ENCODE measurements around the gene MTUS2.

Gene MTUS2

GRCh38 chr13:29418026-29418425 is 597.9 kb downstream of the MTUS2 start:
- no peaks in the 10 kb centered on the region; the same call in 1 of the 2 replicates for H3K4me1 ChIP-seq (ENCODE audit: insufficient read depth, low read length)
- no peak overlapping the region for H3K27ac ChIP-seq (ENCODE audit: low read depth, low read length)
- H3K4me3 ChIP-seq (ENCODE audit: low read length), result no peak overlapping the region
- 72% methylated on average over 3 of the region's 3 CpGs for WGBS
- H3K9ac ChIP-seq (ENCODE audit: low read depth, low read length), result no peak overlapping the region
- H3K27me3 ChIP-seq (ENCODE audit: insufficient read depth, low read length), result no peaks in the 10 kb centered on the region
- no peaks in the 10 kb centered on the region for H3K36me3 ChIP-seq (ENCODE audit: insufficient read depth, low read length)
- H3K9me3 ChIP-seq (ENCODE audit: insufficient read depth, low read depth, low read length), result peaks cover 1% of the 10 kb centered on the region; the same call in 1 of the 2 replicates

- H3K9me3 ChIP-seq (ENCODE audit: insufficient read depth, low read depth, low read length), result no peaks in the 10 kb centered on the region
- H3K4me3 ChIP-seq (ENCODE audit: low read length), result no peak overlapping the region
- H3K9ac ChIP-seq (ENCODE audit: low read depth, low read length), result no peak overlapping the region
- no peaks in the 10 kb centered on the region for H3K36me3 ChIP-seq (ENCODE audit: insufficient read depth, low read length)
- no peaks in the 10 kb centered on the region; the same call in 1 of the 2 replicates for H3K4me1 ChIP-seq (ENCODE audit: insufficient read depth, low read length)
- H3K27me3 ChIP-seq (ENCODE audit: insufficient read depth, low read length), result no peaks in the 10 kb centered on the region
- H3K27ac ChIP-seq (ENCODE audit: low read depth, low read length), result no peak overlapping the region
- 96% methylated on average over 2 of the region's 3 CpGs for WGBS
Measured at GRCh38 chr13:29421118-29421517, 601.0 kb downstream of the MTUS2 start.

GRCh38 chr13:29422015-29422414 is 601.9 kb downstream of the MTUS2 start:
- Histone ChIP-seq H3K9me3 (ENCODE audit: insufficient read depth, low read depth, low read length) (no peaks in the 10 kb centered on the region), H3K27me3 (ENCODE audit: insufficient read depth, low read length) (peaks cover 2% of the 10 kb centered on the region; the same call in 1 of the 2 replicates), H3K36me3 (ENCODE audit: insufficient read depth, low read length) (no peaks in the 10 kb centered on the region), H3K4me1 (ENCODE audit: insufficient read depth, low read length) (no peaks in the 10 kb centered on the region; the same call in 1 of the 2 replicates), H3K4me3 (ENCODE audit: low read length) (no peak overlapping the region), H3K27ac (ENCODE audit: low read depth, low read length) (no peak overlapping the region), H3K9ac (ENCODE audit: low read depth, low read length) (no peak overlapping the region)
- 96% methylated on average over 5 of the region's 5 CpGs for WGBS

- Histone ChIP-seq H3K4me3 (ENCODE audit: low read length) (no peak overlapping the region), H3K9me3 (ENCODE audit: insufficient read depth, low read depth, low read length) (no peaks in the 10 kb centered on the region), H3K27me3 (ENCODE audit: insufficient read depth, low read length) (peaks cover 12% of the 10 kb centered on the region), H3K4me1 (ENCODE audit: insufficient read depth, low read length) (no peaks in the 10 kb centered on the region; the same call in 1 of the 2 replicates), H3K36me3 (ENCODE audit: insufficient read depth, low read length) (no peaks in the 10 kb centered on the region), H3K27ac (ENCODE audit: low read depth, low read length) (no peak overlapping the region), H3K9ac (ENCODE audit: low read depth, low read length) (no peak overlapping the region)
- WGBS, result 58% methylated on average over 1 of the region's 1 CpG
Measured at GRCh38 chr13:29423050-29423449, 602.9 kb downstream of the MTUS2 start.

GRCh38 chr13:29427937-29428309 is 607.8 kb downstream of the MTUS2 start:
- H3K4me1 ChIP-seq (ENCODE audit: insufficient read depth, low read length), result peaks cover 9% of the 10 kb centered on the region
- peaks cover 36% of the 10 kb centered on the region for H3K27me3 ChIP-seq (ENCODE audit: insufficient read depth, low read length)
- no peak overlapping the region for H3K9ac ChIP-seq (ENCODE audit: low read depth, low read length)
- H3K36me3 ChIP-seq (ENCODE audit: insufficient read depth, low read length), result no peaks in the 10 kb centered on the region
- 9% methylated on average over 2 of the region's 3 CpGs for WGBS
- H3K27ac ChIP-seq (ENCODE audit: low read depth, low read length), result no peak overlapping the region
- H3K9me3 ChIP-seq (ENCODE audit: insufficient read depth, low read depth, low read length), result no peaks in the 10 kb centered on the region
- peak overlapping the region; percentile 68 for H3K4me3 ChIP-seq (ENCODE audit: low read length)

GRCh38 chr13:29428310-29429181 is 608.4 kb downstream of the MTUS2 start:
- peak overlapping the region; percentile 68 for H3K4me3 ChIP-seq (ENCODE audit: low read length)
- H3K27ac ChIP-seq (ENCODE audit: low read depth, low read length), result no peak overlapping the region
- under 1% methylated on average over 31 of the region's 34 CpGs for WGBS

GRCh38 chr13:29429286-29429900 is 609.3 kb downstream of the MTUS2 start:
- Histone ChIP-seq H3K9ac (ENCODE audit: low read depth, low read length) (no peak overlapping the region), H3K4me1 (ENCODE audit: insufficient read depth, low read length) (peaks cover 9% of the 10 kb centered on the region), H3K27ac (ENCODE audit: low read depth, low read length) (no peak overlapping the region), H3K9me3 (ENCODE audit: insufficient read depth, low read depth, low read length) (no peaks in the 10 kb centered on the region), H3K4me3 (ENCODE audit: low read length) (peak overlapping the region; percentile 68), H3K36me3 (ENCODE audit: insufficient read depth, low read length) (no peaks in the 10 kb centered on the region), H3K27me3 (ENCODE audit: insufficient read depth, low read length) (peaks cover 36% of the 10 kb centered on the region)
- 73% methylated on average over 2 of the region's 2 CpGs for WGBS

More at GRCh38 chr13:29428310-29429181, 608.4 kb downstream of the MTUS2 start:
- H3K36me3 ChIP-seq (ENCODE audit: insufficient read depth, low read length), result no peaks in the 10 kb centered on the region
- peaks cover 36% of the 10 kb centered on the region for H3K27me3 ChIP-seq (ENCODE audit: insufficient read depth, low read length)
- peaks cover 9% of the 10 kb centered on the region for H3K4me1 ChIP-seq (ENCODE audit: insufficient read depth, low read length)
- no peak overlapping the region for H3K9ac ChIP-seq (ENCODE audit: low read depth, low read length)
- no peaks in the 10 kb centered on the region for H3K9me3 ChIP-seq (ENCODE audit: insufficient read depth, low read depth, low read length)

GRCh38 chr13:29434217-29434945 is 614.2 kb downstream of the MTUS2 start:
- no peak overlapping the region for H3K27ac ChIP-seq (ENCODE audit: low read depth, low read length)
- 91% methylated on average over 7 of the region's 8 CpGs for WGBS
- H3K4me3 ChIP-seq (ENCODE audit: low read length), result no peak overlapping the region
- H3K9me3 ChIP-seq (ENCODE audit: insufficient read depth, low read depth, low read length), result no peaks in the 10 kb centered on the region
- no peak overlapping the region for H3K9ac ChIP-seq (ENCODE audit: low read depth, low read length)
- H3K36me3 ChIP-seq (ENCODE audit: insufficient read depth, low read length), result no peaks in the 10 kb centered on the region
- H3K27me3 ChIP-seq (ENCODE audit: insufficient read depth, low read length), result peaks cover 17% of the 10 kb centered on the region
- peaks cover 3% of the 10 kb centered on the region for H3K4me1 ChIP-seq (ENCODE audit: insufficient read depth, low read length)

- H3K4me3 ChIP-seq (ENCODE audit: low read length), result no peak overlapping the region
- no peak overlapping the region for H3K27ac ChIP-seq (ENCODE audit: low read depth, low read length)
Measured at GRCh38 chr13:29435125-29435911, 615.2 kb downstream of the MTUS2 start.

GRCh38 chr13:29436291-29436690 is 616.2 kb downstream of the MTUS2 start:
- H3K9me3 ChIP-seq (ENCODE audit: insufficient read depth, low read depth, low read length), result no peaks in the 10 kb centered on the region
- H3K36me3 ChIP-seq (ENCODE audit: insufficient read depth, low read length), result no peaks in the 10 kb centered on the region
- H3K27ac ChIP-seq (ENCODE audit: low read depth, low read length), result no peak overlapping the region
- H3K4me3 ChIP-seq (ENCODE audit: low read length), result no peak overlapping the region
- H3K4me1 ChIP-seq (ENCODE audit: insufficient read depth, low read length), result no peaks in the 10 kb centered on the region
- H3K27me3 ChIP-seq (ENCODE audit: insufficient read depth, low read length), result no peaks in the 10 kb centered on the region
- no peak overlapping the region for H3K9ac ChIP-seq (ENCODE audit: low read depth, low read length)
- 93% methylated on average over 1 of the region's 1 CpG for WGBS

More at GRCh38 chr13:29435125-29435911, 615.2 kb downstream of the MTUS2 start:
- no peaks in the 10 kb centered on the region for H3K4me1 ChIP-seq (ENCODE audit: insufficient read depth, low read length)
- H3K9me3 ChIP-seq (ENCODE audit: insufficient read depth, low read depth, low read length), result no peaks in the 10 kb centered on the region
- WGBS, result 94% methylated on average over 6 of the region's 6 CpGs
- peaks cover 7% of the 10 kb centered on the region; the same call in 1 of the 2 replicates for H3K27me3 ChIP-seq (ENCODE audit: insufficient read depth, low read length)
- H3K36me3 ChIP-seq (ENCODE audit: insufficient read depth, low read length), result no peaks in the 10 kb centered on the region
- no peak overlapping the region for H3K9ac ChIP-seq (ENCODE audit: low read depth, low read length)

Data from HUES64 (cell line).